Activated gamma-delta T cell treated with Interleukin-2 at 50 U/mL for 16 hours (primary cell): ENCODE data around the gene PLEKHN1.

Experiments used
- DNase-seq: peaks from one replicate; pipeline ENCODE4 v3.0.0-alpha.2; 2020

PLEKHN1 gene

GRCh38 chr1:966135-966703 is at the start of gene PLEKHN1:
PLEKHN1 (plus strand) TSS chr1:966482; CDS start chr1:966532, 50 bp downstream.
- DNase-seq = peak; percentile 32

DNA sequence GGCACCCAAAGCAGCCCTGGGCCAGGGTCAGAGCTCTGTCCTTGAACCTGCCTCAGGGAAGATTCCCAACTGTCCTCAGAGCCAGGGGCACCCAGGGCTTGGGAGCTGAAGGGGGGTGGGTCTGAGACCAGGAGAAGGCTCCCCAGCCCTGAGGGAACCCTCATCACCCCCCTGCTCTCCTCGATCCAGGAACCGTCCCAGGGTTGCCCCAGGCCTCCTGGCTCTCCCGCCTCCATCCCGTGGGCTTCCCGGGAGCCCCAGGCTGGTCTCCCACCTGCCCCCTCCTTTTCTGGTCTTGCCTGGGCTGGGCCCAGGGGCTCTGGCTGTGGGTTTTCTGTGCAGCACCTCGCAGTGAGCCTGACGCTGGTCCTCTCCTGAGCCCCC is 49.2 kb upstream of the PLEKHN1 start:
- no peak for DNase-seq

DNA sequence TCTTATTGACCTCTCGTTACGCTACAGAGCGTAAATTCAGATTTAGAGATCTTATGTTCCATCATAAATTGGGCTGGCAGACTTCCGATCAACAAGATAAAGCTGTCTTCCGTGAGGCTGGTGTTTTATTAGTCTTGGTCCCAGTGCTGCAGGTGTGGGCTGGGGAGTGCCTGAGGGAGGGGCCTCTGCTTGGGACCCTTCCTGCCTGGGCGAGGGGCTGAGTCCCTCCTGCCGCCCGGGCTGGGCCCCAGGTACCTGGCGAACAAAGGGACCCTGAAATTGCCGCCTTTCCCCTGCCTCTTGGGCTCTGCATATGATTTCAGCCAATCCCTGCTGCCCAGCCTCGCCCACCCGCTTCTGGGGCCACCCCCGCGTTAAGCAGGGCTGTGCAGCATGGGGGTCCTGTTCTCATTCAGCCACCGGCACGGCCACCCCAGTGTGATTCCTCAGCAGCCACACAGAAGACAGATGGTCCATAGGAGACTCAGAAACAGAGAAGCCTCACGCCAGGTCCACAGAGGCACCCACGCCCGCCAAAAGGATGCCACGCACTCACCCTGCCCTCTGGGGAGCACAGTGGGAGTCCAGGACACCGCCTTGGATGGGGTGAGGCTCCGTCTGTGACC is 48.7 kb upstream of the PLEKHN1 start:
- no peak for DNase-seq

GRCh38 chr1:918353-918752 is 47.9 kb upstream of the PLEKHN1 start:
- no peak for DNase-seq

DNA sequence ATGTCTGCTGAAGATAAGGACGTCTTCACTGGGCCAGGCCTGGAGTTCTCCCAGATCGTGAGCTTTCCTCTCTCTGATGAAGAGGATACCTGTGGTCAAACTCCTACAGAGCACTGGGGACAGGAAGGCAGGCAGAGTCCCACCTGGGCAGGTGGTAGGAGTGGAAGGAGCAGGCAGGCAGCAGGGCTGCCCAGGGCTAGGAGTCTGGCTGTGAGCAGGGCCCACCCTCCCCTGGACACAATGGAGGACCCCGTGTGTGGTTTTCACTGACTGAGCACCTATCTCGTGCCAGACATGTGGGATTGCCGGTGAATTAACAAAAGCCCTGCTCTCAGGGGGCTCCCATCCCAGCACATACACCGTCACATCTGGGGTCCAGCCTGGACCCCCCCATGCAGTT is 47.4 kb upstream of the PLEKHN1 start:
- no peak for DNase-seq

DNA sequence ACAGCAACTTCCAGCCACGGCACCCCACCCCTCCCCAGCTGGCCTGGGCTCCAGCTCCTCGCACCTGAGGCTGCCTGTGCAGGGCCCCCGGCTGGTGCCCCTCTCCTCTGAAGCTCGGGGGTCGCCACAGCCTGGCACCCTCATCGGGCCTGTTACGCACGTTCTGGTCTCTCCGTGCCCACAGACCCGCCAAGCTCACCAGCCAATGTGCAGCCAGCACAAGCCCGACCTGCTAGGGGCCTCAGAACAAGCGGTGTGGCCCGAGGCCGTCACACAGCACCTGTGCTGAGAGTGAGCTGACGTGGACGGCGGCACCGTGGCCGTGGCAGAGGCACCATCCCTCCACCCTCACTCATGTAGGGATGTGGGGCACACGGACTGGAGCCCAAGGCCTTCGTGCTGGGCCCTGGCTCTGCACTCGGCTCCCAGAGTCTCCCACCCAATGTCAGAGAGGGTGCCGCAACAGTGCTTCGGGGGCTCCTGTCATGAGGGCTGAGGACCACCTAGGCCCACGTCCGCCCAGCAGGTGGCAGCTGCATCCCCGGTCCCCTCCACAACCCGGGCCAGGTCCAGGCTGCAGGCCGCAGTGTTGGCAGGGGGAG is 46.9 kb upstream of the PLEKHN1 start:
- DNase-seq = no peak

DNA sequence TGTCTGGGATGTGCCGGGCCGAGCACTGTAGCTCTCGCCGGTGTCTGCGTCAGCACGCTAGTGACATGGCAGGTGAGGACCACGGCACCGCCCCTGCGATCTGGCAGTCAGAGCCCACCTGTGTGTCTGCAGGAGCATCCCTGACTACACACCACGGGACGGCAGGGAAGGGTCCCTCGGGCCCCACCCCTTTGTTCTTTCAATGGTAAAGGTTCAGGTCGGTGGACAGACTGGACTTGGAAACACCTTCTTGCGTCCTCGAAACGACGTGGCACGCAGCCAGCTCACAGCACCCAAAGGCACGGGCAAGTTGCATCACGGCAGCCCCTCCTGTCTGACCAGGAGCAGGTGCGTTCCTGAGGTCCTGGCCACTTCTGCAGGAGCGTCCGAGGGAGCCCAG is 46.3 kb upstream of the PLEKHN1 start:
- no peak for DNase-seq

- DNase-seq = no peak
These were observed 45.8 kb upstream of the PLEKHN1 start for GRCh38 chr1:920521-920920.

GRCh38 chr1:921011-921837 is 45.1 kb upstream of the PLEKHN1 start:
- DNase-seq = peak; percentile 30

- DNase-seq = peak; percentile 55
These were observed 42.9 kb upstream of the PLEKHN1 start, which contains the start of gene SAMD11 for GRCh38 chr1:923131-923990. SAMD11 (plus strand) TSS chr1:923923; CDS start chr1:924432, 509 bp downstream.

DNA sequence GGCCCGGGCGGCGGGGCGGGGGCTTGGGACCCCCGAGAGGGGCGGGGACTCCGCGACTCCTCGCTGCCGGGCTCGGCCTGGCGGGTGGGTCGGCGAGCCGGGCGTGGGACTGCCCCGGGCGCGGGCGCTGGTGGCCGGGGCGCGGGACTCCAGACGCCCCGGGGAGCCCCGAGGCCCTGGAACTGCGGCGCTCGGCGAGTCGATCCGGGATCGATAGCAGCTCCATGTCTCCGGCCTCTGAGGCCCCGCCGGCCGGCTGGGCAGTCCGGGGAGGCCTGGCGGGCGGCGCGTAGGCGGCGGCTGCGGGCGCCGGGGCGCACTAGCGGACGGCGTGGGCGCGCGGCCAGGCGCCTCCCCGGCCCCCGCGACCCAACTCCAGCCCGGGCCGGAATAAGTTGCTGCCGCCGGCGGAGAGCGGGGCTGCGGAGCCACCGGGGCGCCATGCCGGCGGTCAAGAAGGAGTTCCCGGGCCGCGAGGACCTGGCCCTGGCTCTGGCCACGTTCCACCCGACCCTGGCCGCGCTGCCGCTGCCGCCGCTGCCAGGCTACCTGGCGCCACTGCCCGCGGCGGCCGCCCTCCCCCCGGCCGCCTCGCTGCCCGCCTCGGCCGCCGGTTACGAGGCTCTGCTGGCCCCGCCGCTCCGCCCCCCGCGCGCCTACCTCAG is 42.2 kb upstream of the PLEKHN1 start:
- DNase-seq = no peak

DNA sequence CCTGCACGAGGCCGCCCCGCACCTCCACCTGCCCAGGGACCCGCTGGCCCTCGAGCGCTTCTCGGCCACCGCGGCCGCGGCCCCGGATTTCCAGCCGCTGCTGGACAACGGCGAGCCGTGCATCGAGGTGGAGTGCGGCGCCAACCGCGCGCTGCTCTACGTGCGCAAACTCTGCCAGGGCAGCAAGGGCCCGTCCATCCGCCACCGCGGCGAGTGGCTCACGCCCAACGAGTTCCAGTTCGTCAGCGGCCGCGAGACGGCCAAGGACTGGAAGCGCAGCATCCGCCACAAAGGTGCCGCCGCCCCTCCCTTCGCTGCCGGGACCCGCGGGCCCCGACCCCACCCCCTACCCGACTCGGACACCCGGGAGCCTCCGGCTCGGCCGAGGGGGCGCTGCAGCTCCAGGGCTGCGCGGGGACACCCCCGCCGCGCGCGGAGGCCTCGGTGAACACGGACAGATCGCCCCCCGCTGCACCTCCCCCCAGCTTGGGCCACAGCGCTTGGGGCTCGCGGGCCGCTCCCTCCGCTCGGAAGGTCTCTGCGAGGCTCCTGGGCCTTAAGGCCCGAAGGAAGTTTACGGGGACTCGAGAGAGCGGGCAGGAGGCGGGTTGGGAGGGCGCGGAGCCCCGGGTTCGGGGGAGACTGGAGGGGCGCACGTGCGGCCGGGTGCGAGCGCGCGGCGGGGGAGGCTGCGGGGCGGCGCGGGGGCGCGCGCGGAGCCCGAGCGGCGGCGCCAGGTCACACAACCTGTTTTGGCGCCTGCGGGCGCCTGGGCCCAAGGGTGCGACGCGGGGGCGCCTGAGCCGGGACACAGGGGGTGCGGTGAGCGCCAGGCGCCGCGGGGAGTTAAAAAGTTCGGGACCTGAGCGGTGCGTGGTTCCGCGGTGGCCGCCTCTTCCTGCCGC is 41.4 kb upstream of the PLEKHN1 start:
- DNase-seq = no peak

DNA sequence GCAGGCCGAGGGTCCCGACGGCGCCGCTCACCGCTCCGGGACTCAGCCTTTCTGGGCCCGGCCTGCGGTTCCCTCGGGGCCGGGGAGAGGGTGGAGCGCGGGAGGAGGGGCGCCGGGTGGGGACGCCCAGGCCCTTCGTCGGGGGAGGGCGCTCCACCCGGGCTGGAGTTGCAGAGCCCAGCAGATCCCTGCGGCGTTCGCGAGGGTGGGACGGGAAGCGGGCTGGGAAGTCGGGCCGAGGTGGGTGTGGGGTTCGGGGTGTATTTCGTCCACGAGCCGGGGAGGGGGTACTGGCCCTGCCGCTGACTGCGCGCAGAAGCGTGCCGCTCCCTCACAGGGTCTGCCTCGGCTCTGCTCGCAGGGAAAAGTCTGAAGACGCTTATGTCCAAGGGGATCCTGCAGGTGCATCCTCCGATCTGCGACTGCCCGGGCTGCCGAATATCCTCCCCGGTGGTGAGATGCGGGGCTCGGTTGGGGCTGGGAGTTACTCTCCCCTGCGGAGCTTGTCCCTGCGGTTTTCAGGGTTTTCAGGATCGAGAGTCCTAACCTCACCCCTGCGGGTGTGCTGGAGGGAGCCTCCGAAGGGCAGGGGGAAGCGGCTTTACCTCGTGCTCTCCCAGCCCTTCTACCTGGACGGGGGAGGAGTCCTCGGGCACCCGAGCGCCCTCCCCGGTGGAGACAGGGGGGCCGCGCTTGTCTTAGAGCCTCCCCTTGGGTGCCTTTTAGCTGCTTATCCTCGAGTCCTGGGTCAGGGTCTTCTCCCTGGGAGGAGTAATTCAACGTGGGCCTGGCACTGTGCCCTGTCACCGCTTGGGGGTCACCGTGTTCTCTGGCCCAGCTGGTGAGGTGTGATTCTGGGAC is 40.5 kb upstream of the PLEKHN1 start:
- DNase-seq = no peak

DNA sequence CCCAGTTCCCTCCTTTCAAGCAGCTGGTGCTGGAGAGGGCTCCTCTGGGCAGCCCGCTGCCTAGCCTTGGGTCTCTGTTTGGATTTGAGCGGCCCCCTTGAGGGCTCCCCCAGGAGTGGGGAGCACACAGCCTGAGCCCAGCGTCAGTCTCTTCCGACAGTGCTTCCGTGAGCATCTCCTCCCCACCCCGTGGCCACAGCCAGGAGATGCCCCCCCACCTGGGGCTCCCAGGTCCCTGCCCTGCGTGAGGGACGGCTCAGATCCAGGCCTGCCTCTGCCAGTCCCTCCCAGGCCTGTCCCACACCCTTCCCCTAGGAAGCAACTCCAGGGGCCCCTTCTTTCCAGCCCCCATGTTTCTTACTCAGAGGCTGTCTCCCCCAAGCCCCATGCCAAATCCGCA is 39.0 kb upstream of the PLEKHN1 start:
- no peak for DNase-seq

DNA sequence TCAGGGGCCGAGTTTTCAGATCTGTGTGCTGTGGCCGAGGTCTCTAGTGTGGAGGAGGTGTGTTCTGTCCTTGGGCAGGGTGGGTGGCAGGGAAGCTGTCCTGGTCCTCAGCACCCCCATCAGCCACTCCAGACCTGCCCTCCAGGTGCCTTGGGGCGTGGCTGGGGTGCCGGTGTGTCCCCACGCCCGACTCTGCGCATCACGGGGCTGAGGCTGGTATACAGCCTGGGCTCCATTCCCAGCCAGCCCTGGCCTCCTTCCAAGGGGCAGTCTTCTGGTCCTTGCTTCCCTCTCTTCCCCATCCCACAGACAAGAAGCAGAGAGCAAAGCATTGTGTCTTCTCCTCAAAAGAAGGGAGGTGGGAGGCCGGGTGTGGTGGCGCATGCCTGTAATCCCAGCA is 38.5 kb upstream of the PLEKHN1 start:
- no peak for DNase-seq

DNA sequence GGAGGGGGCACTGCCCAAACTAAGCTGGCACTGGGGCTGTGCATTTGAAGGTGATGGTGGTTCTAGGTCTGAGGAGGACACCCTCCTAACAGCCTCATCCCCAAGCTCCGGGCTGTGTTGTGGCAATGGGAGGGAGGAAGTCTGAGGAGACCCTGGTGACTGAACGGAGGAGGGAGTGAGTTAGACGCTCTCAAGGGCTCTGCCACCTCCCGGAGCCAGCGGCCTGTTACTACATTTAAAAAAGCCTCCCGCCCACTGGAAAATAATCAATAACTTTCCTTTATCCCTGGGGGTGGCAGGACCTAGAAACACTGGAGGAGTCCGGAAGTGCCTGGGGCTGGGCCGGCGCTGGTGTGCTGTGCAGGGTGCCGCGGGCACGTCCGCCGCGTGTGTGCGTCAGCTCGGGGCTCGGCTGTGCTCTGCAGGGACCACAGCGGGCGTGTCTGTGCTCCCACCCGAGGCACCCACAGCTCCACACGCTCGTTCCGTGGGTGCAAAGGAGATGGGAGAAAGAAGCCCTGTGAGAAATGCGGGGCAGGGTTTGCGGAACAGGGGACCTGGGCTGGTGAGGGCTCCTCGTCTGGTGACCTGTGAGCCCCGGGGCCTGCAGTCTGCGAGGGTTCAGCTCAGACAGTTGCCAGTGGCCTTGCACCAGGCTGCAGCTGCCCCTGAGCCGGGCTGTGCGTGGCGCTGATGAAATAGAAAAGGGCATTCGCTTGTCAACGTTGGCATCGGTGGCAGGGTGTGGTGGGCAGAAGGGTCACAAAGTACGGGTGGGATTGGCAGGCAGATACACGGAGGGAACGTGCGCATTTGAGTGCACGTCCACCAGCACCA is 37.2 kb upstream of the PLEKHN1 start:
- no peak for DNase-seq

DNA sequence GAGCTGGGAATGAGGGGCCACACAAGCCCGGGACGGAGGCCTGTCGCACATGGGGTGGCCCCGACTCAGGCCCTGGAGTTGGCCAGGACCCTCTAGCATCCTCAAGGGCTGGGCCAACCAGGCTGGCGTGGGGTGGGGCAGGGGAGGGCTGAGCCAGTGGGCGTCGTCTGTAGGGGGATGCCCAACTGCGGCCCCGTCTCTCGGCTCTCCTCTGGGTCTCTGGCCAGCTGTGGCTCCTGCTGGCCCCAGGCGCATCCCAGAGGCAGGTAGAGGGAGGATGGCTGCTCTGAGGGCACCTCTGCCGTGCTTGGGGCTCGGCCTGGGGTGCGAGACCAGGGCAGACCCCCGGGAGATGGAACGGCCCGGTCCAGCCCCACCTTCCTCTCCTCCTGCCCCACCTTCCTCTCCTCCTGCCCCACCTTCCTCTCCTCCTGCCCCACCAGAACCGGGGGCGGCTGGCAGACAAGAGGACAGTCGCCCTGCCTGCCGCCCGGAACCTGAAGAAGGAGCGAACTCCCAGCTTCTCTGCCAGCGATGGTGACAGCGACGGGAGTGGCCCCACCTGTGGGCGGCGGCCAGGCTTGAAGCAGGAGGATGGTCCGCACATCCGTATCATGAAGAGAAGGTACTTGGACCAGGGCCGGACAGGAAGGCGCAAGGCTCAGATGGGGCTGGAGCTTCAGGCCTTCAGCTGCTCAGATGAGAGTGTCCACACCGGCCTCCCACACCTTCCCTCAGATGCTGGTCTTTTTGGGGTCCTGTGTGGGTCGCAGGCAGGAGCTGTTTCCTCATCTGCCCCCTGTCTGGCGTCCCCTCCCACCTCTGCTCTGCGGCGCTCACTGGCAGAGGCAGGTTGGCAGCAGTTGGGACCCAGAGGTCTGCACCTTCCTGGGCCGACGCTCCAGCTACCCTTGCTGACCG is 36.3 kb upstream of the PLEKHN1 start:
- DNase-seq = no peak

GRCh38 chr1:930633-931138 is 35.6 kb upstream of the PLEKHN1 start:
- no peak for DNase-seq
